ENCODE measurements around the gene KRTAP24-1.

KRTAP24-1 gene

GRCh38 chr21:30234643-30235042, 48.1 kb downstream of the KRTAP24-1 start:
- no peak for DNase-seq (ENCODE audit: low read depth)

- DNase-seq (ENCODE audit: low read depth): no peak
Observed at GRCh38 chr21:30234050-30234449, 48.7 kb downstream of the KRTAP24-1 start.

GRCh38 chr21:30233228-30234020, 49.3 kb downstream of the KRTAP24-1 start:
- no peak for DNase-seq (ENCODE audit: low read depth)

DNA sequence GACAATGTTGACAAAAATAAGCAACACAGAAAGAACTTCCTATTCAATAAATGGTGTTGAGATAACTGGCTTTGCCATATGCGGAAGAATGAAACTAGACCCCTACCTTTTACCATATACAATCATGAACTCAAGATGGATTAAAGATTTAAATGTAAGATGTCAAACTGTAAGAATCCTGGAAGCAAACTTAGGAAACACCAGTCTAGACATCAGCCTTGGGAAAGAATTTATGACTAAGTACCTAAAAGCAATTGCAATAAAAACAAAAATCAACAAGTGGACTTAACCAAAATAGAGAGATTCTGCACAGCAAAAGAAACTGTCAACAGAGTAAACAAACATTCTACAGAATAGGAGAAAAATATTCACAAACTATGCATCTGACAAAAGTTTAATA, 50.7 kb downstream of the KRTAP24-1 start:
- DNase-seq (ENCODE audit: low read depth): no peak

All from CMK (cell line).